HG02678 (cell line): ENCODE data around the gene POLN.

Experiments used
- ATAC-seq: cut with Tn5 transposase; IDR thresholded peaks from one replicate; pipeline ENCODE4 v1.9.1; 2021; ENCODE audit warnings: mild to moderate bottlenecking, moderate library complexity; ENCODE audit not compliant: unreplicated experiment

POLN gene

DNA sequence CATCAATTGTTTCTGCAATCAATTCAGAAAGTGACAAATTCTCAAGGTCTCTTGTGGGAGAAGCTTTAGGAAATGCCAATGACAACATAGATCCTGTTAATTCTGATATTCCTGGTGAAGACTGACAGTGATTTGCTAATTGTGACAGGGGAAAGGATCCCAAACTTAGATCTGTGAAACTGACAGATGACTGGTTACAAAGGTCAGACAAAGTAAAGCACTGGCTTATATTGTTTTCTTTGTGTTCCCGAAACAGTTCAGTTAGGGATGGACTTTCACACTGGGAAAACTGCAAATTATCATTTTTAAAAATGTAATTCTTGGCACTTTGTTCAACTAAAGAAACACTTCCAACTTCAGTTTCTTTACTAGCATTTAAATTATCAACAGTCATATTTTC, 152.7 kb downstream of the POLN start:
- ATAC-seq: no peak

DNA sequence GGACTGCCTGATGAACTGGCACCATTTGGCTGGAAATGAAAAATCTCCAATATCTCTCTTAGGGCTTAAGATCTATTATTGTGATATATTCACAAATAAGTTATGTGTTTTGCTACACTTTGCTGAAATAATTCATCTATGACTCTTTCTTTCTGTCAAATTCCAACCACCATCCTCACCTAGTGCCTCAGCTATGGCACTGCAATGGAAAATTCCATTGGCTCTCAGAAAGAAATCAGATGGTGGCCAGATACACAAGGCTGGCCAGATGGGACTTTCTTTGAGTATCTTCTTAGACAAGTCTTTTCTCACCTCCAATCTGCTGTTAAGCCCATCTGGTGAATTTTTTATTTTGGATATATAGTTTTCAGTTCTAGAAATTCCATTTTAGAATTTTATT, 154.8 kb downstream of the POLN start:
- no peak for ATAC-seq

DNA sequence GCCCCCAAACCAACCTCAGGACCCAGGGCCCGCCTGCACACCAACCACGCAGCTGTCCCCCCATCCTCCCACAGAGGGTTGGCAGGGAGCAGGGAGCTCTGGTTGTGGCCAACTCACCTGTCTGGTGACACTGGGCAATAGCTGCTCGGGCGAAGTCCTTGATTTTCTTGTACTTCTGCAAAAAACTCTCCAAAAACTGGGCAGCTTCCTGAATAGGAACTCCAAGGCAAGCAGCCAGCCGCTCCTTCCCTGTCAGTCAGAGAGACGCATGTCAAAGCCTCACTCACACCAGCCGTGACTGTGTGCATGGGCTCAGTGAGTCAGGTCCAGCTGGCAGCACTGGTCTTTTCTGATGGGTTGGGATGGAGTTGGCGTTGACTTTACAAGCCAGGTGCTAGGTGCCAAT, 156.4 kb downstream of the POLN start:
- no peak for ATAC-seq

- no peak for ATAC-seq
These were observed 157.6 kb downstream of the POLN start for GRCh38 chr4:2084316-2084715.

GRCh38 chr4:2083826-2084160, 158.1 kb downstream of the POLN start:
- ATAC-seq: no peak

DNA sequence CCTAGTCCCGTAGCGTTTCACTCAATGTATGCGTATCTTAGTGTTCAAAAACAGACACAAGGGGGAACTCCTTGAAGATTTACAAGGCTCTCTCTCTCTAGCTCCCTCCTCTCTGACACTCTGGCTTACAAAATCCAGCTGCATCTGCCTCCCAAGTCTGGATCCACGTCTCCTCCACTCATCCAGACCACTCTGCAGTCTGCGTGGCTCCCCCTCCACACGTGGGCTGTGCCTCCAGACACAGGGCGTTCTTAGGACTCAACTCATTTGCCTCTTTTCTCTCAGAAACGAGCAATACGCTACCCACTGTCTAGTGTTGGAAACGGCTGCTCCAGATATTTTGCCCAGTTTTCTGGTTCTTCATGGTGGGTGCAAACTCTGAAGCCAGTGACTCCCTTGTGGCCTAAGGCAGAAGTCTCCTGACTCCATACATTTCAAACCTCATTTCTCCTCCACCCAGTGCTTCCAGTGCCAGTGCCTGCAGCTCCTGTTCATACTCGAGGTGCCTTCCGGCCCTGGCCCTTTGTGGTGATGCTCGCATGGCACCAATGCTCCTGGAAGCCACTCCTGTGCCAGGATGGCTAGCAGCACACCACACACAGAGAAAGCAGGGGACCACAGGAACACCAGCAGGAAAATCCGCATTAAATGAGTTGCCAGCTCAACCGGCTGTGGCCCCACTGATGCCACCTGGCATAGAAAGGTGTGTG, 158.7 kb downstream of the POLN start:
- no peak for ATAC-seq

DNA sequence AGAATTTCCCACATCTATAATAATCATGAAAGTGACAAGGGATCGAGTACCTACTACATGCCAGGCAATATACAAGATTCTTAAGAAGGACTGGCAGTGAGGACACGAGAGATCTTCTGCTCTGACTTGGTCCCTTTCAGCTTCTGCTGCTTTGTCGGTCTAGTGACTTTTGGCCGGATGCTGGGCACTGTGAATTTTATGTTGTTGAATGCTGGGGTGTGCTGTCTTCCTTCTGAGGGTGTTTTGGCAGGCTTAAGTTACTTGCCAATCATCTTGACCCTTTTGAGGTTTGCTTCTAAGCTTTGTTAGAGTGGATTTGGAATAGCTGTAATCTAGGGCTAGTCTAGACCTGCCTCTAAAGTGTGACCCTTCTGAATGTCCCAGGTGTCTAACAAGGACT, 159.3 kb downstream of the POLN start:
- no peak for ATAC-seq

DNA sequence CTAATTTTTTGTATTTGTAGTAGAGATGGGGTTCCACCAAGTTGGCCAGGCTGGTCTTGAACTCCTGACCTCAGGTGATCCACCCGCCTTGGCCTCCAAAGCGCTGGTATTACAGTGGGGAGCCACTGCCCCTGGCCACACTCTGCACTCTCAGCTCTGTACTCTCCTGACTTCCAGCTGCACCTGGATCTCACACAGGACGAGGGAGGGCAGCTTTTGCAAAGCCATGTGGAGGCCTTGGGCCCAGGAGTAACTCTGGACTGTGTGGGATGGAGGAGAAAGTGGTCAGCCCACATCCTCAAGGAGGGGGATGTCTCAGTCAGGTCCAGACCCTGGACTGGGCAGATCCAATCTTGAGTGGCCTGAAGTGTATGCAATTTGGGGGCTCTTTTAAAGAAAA, 159.8 kb downstream of the POLN start:
- no peak for ATAC-seq

DNA sequence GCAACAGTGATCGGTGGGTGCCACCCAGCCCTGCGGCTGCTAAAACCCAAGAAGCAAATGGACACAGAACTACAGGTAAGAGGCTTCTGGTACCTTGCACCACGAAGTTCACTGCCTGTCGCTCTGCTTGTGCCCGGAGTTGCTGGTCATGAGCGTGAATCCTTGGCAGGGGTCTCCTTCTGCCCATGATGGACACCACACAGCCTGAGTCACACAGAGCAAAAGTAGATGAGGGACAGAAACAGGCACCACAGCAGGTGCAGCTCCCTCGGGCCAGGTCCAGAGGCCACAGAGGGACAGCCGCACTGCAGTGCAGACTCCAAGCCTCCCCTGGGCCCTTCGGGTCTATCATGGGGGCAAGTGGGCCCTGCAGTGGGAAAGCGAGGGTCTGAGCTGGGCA, 160.4 kb downstream of the POLN start:
- no peak for ATAC-seq

- no peak for ATAC-seq
These were observed 161.3 kb downstream of the POLN start for GRCh38 chr4:2080429-2081300.

DNA sequence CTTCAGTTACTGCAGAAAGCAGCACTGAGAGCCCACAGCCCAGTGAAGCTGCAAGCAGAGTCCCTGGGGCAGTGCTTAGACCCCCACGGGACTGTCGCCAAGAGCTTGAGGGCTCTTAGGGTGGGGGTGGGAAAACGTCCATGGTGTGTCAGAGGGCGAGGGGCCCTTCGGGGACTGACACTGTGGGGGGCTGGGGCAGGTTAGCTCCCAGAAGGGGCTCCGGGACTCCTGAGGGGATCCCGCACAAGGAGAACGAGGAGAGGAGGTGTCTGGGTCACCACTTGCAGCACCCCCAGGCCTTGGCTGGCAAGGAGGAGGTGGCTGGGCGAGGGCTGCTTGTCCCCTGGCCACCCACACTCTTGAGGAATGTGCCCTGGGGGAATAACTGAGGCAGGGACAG, 162.0 kb downstream of the POLN start:
- no peak for ATAC-seq

DNA sequence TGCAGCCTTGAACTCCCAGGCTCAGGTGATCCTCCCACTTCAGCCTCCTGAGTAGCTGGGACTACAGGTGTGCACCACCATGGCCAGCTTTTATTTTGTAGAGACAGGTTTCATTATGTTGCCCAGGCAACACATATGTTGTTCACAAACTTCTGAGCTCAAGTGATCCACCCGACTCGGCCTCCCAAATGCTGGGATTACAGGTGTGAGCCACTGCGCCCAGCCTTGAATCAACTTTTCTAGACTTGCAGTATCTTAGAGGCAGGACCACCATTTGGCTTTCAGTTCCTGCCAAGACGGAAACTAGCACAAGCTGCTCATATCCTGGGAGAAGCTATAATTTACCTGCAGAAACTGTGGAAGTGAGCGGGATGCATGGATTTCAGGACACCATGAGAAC, 162.9 kb downstream of the POLN start:
- no peak for ATAC-seq

DNA sequence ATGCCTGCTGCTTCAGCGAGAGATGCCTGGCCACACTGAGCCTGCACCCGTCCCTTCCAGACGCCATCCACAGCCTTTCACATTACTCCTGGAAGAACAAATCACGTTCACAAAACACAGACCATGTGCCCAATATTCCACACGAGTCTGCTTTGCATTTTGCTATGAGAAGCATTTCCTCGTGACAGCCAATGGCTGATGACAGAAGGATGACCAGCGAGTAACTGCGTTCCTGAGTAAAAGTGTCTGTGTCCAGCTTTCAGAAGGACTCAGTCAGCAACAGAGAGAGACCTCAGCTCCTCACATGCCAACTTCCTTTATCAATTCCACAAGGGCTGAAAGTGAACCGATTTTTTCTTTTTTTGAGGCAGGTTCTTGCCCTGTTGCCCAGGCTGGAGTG, 163.3 kb downstream of the POLN start:
- ATAC-seq: no peak

DNA sequence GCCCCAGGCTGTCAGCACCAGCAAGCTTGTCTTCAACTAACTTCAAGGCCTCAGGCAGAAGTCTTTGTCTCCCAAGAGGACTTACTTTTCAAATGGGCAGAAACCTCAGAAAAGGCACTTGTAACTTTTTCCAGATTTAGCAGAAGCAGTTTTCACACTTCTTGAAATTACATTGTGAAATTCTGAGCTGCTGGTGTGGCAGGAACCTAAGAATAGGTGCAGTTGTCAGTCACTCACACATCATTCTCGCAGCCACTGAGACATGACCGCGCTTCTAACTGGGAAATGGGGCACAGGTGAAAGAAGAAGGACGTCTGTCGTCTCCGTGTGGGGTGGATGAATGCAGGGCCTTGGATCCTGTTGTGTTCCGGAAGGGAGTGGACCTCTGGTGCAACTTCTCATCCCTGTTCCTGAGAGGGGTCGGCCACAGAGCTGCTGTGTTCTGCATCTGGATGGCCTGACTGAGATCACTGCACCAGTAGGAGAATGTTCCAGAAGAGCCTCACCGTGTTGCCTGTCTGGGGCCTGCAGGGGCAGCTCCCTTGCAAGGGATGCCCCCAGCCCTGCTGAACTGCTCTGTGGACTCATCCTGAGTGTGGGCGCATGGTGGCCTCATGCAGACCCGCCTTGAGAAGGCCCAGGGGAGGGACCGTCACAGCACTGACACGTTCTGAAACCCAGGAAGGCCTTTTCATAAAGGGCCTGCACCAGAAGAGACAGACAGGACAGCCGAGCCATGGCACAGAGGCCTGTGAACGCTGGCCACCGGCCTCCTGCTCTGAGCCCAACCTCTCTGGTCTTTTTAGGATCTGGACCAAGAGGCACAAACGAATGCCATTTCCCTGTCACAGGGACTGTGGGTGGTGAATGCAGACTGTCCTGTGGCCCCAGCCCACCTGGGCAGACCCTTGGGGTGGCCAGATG, 164.1 kb downstream of the POLN start:
- ATAC-seq: no peak

DNA sequence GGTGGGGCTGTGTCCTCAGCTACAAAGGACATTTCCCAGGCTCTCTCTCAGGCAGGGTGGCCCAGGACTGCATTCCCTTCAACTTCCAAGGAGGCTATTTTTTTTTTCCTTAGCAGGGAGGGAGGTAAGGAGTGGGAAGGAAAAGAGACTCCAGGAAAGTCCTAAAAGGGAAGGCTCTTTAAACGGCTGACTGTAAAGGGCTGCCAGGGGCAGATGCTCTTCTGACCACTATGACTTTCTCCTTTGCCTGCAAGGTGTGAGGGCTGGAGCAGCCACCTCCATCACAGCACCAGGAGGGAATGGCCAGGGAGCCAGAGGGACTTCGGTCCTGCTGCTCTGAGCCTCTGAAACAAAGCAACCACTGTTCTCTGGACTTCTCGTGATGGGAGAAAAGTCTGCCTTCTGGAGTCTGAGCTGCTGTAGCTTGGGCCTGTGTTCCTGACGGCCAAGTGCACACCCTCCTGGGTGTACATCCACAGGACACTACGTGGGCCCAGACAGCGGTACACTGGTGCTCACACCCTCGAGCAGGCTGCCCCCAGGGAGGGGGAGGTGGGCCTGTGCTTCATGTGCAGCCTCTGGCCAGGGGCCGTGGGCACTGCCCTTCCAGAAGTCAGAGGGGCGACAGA, 164.9 kb downstream of the POLN start:
- no peak for ATAC-seq

DNA sequence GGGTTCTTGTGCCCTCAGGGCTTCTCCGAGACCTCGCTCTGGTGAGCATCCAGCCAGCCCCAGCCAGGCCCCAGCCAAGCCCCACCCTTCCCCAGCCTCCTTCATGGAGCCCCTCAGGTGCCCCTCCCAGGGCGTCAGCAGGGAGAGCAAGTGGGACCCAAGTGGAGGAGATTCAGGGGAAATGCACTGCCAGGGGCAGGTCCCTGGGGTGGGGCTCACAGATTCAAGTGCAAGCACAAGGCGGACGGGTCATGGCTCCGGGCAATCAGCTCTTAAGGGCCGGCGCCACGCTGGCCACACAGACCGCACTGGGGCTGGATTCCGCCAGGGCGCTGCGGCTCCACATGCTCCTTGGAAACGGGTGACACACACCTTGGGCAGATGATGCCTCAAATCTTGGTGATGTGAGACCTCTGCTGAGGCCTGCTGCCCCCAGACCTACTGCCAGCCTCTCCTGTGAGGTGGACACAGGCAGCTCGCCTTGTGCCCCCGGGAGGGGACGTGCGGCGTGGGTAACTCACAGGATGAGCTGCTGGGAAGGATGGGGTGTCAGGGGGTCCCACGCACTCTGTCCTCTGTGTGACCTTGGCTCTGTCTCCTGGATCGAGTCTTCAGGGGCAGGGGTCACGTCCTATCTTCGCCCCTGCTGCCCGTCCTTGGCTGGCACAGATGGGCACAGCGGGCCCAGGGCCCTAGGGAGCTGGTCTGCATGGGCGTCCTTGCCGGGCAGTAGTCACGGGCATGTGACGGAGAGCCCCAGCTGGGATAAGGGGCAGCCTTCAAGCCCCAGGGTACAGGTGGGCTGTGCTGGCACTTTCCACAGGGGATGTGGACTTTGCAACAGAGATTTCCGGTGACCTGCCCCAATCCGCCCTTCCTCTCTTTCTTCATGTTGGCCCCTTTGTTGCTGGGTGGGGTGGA, 165.7 kb downstream of the POLN start:
- ATAC-seq: no peak

- ATAC-seq: no peak
These were observed 166.5 kb downstream of the POLN start for GRCh38 chr4:2075171-2075986.

GRCh38 chr4:2074588-2074987, 167.3 kb downstream of the POLN start:
- ATAC-seq: no peak

DNA sequence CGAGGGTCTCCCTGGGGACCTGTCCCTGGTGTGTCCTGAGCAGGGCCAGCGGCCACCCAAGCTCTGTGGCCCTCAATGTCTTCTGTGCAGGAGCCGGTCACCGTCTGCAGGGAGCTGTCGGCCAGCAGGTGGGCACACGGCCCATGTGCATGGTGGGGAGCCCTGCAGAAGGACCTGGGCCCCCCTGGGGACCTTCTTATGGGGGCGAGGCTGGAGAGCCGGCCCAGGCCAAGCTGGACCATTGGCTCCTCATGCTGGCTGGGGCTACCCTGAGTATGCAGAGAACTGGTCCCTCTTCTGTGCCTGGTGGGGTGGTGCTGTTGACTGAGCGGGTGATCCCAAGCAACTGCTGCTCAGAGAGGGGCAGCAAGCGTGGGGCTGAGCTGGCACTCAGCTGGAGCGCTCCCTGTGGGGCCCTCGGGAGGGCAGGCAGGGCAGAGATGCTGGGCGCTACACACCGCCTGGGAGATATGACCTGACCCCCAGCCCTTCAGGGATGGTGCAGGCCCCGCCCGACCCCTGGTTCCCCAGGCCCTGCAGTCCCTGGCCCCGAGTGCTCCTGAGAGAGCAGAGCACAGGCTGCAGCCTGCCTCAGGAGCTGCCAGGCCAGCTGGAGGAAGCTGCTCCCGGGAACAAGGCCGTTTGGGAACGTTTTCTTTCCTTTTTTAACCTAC, 168.0 kb downstream of the POLN start:
- no peak for ATAC-seq
